PC-9 (cell line): ENCODE data around the gene MRGPRX2. TPM values are rescaled to one million over a fixed set of nuclear protein-coding genes. Genes with fewer than 3 reads are reported as not detected.

ENCODE experiments used
- BruUV-seq: library from RNA; stranded (reverse); fragments of 400-500 nt; replicated peaks from 2 replicates; lab custom pipeline; 2021; lab: Mats Ljungman, UMichigan
- CTCF ChIA-PET: fragments of 300-600 bp; sonication (Branson Sonifier 250); formaldehyde crosslinking; loops from one replicate; lab custom pipeline; 2022; ENCODE audit warnings: antibody characterized with exemption; lab: Charles Lee
- POLR2A ChIA-PET: fragments of 300-600 bp; sonication (Branson Sonifier 250); formaldehyde crosslinking; loops from one replicate; lab custom pipeline; 2022; ENCODE audit warnings: antibody characterized with exemption; ENCODE audit not compliant: unreplicated experiment; lab: Charles Lee
- DNase-seq, 2 experiments: peaks; one replicate each; pipeline versions ENCODE4 v3.0.0 to v3.0.0-alpha.2; 2015 to 2022; ENCODE audit warnings: mixed read lengths in 1 of 2
- H2AFZ ChIP-seq: fragments of 200-600 bp; sonication (generic); 2 replicates; pipeline ENCODE4 v1.8.1; 2017; ENCODE audit warnings: antibody characterized with exemption
- H3F3A ChIP-seq: fragments of 200-600 bp; sonication (generic); 2 replicates; pipeline ENCODE4 v1.8.1; 2017; ENCODE audit warnings: antibody characterized with exemption, mild to moderate bottlenecking, low read depth; ENCODE audit not compliant: insufficient read depth
- H3K27ac ChIP-seq: fragments of 200-600 bp; sonication (generic); 2 replicates; pipeline ENCODE4 v1.6.1; 2016; ENCODE audit warnings: mixed run types
- H3K27me3 ChIP-seq: fragments of 200-600 bp; sonication (generic); 2 replicates; pipeline ENCODE4 v1.6.1; 2016; ENCODE audit warnings: low read depth, mixed run types; ENCODE audit not compliant: insufficient read depth
- H3K36me3 ChIP-seq: fragments of 200-600 bp; sonication (generic); 2 replicates; pipeline ENCODE4 v1.6.1; 2016; ENCODE audit warnings: low read depth, mixed run types
- H3K4me1 ChIP-seq: fragments of 200-600 bp; sonication (generic); replicated peaks from 2 replicates; pipeline ENCODE4 v1.6.1; 2016; ENCODE audit warnings: mixed run types; ENCODE audit not compliant: insufficient read depth
- H3K4me2 ChIP-seq: fragments of 200-600 bp; sonication (generic); 2 replicates; pipeline ENCODE4 v1.6.1; 2017; ENCODE audit warnings: mixed run types
- H3K4me3 ChIP-seq: fragments of 200-600 bp; sonication (generic); 2 replicates; pipeline ENCODE4 v1.6.1; 2016; ENCODE audit warnings: mixed run types
- H3K79me2 ChIP-seq: fragments of 200-600 bp; sonication (generic); 2 replicates; pipeline ENCODE4 v1.6.1; 2017; ENCODE audit warnings: low read depth, mixed run types
- H3K9me2 ChIP-seq: fragments of 200-600 bp; sonication (generic); 2 replicates; pipeline ENCODE4 v1.8.1; 2017; ENCODE audit warnings: mild to moderate bottlenecking; ENCODE audit not compliant: insufficient read depth
- H3K9me3 ChIP-seq: fragments of 200-600 bp; sonication (generic); 2 replicates; pipeline ENCODE4 v1.8.1; 2016; ENCODE audit warnings: low read depth; ENCODE audit not compliant: insufficient read depth
- H4K20me1 ChIP-seq: fragments of 200-600 bp; sonication (generic); 2 replicates; pipeline ENCODE4 v1.8.1; 2017; ENCODE audit not compliant: insufficient read depth
- EZH2 ChIP-seq: fragments of 200-600 bp; sonication (generic); IDR thresholded peaks from 2 replicates; pipeline ENCODE4 v1.8.0; 2017; ENCODE audit warnings: antibody characterized with exemption, low read depth
- intact Hi-C: fragments of 100-400 bp; cut with micrococcal nuclease; formaldehyde crosslinking; loops from one replicate; pipeline ENCODE4 v1.10.0; 2022; ENCODE audit not compliant: unreplicated experiment
- total RNA-seq: library from RNA; stranded (reverse); gene quantifications from 2 replicates; pipeline ENCODE4 v1.2.3, GENCODE V29; 2021
- TF ChIP-seq, protein P1 (sequence below): fragments of 200-600 bp; sonication (generic); conservative IDR thresholded peaks from 2 replicates; pipeline ENCODE4 v1.6.1; 2017; ENCODE audit warnings: mixed run types, antibody characterized with exemption, mild to moderate bottlenecking, moderate library complexity

The MRGPRX2 gene
- total RNA-seq, 1 experiment from 2014 or later, result not detected

DNA sequence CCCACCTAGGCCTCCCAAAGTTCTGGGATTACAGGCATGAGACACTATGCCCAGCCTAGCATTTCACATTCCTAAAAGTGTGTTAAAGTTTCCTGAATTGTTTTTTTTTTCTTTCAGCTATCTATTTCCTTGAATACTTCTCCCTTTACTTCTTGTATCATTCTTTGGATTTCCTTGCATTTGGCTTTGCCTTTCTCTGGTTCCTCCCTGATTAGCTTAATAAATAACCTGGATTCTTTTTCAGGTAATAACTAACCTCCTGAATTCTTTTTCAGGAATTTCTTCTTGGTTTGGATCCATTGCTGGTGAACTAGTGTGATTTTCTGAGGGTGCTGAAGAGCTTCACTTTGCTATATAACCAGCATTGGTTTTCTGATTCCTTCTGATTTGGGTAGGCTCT is 47.9 kb downstream of the MRGPRX2 start:
- POLR2A ChIA-PET, result no interaction called here

More for the DNA sequence above, 47.9 kb downstream of the MRGPRX2 start:
- Histone ChIP-seq H3K27ac (peak overlapping the region; percentile 56; the same call in 1 of the 2 replicates), H3K9me2 (no peaks in the 10 kb centered on the region), H3K4me2 (no peak overlapping the region), H3K36me3 (no peaks in the 10 kb centered on the region), H3K27me3 (no peaks in the 10 kb centered on the region), H3K79me2 (no peaks in the 10 kb centered on the region), H3K4me1 (peaks cover 23% of the 10 kb centered on the region), H2AFZ (no peak overlapping the region), H3K9me3 (no peaks in the 10 kb centered on the region; the same call in 1 of the 2 replicates), H4K20me1 (no peaks in the 10 kb centered on the region), H3F3A (0 out of 2 replicates have a peak, but pooled peaks cover 5% of the 10 kb centered on the region), H3K4me3 (no peak overlapping the region)
- intact Hi-C loops, result no loop called here
- no peak for TF ChIP-seq EZH2
- TF ChIP-seq, protein P1, sequence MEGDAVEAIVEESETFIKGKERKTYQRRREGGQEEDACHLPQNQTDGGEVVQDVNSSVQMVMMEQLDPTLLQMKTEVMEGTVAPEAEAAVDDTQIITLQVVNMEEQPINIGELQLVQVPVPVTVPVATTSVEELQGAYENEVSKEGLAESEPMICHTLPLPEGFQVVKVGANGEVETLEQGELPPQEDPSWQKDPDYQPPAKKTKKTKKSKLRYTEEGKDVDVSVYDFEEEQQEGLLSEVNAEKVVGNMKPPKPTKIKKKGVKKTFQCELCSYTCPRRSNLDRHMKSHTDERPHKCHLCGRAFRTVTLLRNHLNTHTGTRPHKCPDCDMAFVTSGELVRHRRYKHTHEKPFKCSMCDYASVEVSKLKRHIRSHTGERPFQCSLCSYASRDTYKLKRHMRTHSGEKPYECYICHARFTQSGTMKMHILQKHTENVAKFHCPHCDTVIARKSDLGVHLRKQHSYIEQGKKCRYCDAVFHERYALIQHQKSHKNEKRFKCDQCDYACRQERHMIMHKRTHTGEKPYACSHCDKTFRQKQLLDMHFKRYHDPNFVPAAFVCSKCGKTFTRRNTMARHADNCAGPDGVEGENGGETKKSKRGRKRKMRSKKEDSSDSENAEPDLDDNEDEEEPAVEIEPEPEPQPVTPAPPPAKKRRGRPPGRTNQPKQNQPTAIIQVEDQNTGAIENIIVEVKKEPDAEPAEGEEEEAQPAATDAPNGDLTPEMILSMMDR, result no peak
- BruUV-seq, result no TSS peak
- CTCF ChIA-PET, result no interaction called here
- DNase-seq, result no peak

Other genes with a start within 250 kb of the MRGPRX2 start
- gene MRGPRX1, start 121.3 kb downstream of the MRGPRX2 start, total RNA-seq, result not detected in 2 replicates
- 31.5 and 35.5 TPM in 2 replicates for gene ZDHHC13, start 56.5 kb upstream of the MRGPRX2 start, total RNA-seq
- gene CSRP3, start 141.3 kb upstream of the MRGPRX2 start, total RNA-seq, result not detected in 2 replicates
- 22.0 and 26.7 TPM in 2 replicates for gene E2F8, start 180.2 kb upstream of the MRGPRX2 start, total RNA-seq